ENCODE data around the gene GPR27.
A peak's percentile ranks its signal among the peaks of the same experiment; 100 is the strongest.

GPR27 gene, protein sequence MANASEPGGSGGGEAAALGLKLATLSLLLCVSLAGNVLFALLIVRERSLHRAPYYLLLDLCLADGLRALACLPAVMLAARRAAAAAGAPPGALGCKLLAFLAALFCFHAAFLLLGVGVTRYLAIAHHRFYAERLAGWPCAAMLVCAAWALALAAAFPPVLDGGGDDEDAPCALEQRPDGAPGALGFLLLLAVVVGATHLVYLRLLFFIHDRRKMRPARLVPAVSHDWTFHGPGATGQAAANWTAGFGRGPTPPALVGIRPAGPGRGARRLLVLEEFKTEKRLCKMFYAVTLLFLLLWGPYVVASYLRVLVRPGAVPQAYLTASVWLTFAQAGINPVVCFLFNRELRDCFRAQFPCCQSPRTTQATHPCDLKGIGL

DNA sequence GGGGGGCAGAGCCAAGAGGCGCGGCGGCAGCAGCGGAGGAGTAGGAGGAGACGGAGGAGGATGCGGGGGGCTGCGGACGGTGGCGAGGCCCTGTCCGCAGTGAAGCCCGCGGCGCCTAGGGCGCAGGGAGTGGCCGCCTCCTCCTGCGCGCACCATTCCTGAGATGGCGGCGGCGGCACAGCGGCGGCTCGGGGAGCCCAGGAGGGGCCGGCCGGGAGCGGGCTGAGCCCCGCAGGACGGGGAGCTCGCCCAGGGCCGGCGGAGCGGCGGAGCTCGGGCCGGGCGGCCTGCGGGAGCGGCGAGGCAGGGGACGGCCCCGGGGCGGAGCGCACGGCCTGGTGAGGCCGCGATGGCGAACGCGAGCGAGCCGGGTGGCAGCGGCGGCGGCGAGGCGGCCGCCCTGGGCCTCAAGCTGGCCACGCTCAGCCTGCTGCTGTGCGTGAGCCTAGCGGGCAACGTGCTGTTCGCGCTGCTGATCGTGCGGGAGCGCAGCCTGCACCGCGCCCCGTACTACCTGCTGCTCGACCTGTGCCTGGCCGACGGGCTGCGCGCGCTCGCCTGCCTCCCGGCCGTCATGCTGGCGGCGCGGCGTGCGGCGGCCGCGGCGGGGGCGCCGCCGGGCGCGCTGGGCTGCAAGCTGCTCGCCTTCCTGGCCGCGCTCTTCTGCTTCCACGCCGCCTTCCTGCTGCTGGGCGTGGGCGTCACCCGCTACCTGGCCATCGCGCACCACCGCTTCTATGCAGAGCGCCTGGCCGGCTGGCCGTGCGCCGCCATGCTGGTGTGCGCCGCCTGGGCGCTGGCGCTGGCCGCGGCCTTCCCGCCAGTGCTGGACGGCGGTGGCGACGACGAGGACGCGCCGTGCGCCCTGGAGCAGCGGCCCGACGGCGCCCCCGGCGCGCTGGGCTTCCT lies at the start of gene GPR27:
TSS of gene GPR27 (plus strand) at position 155 of the 909 bp plus-strand sequence. CDS start at position 350, 195 bp downstream.
- DNase-seq (ENCODE audit: low read depth, low spot score): no peak

DNA sequence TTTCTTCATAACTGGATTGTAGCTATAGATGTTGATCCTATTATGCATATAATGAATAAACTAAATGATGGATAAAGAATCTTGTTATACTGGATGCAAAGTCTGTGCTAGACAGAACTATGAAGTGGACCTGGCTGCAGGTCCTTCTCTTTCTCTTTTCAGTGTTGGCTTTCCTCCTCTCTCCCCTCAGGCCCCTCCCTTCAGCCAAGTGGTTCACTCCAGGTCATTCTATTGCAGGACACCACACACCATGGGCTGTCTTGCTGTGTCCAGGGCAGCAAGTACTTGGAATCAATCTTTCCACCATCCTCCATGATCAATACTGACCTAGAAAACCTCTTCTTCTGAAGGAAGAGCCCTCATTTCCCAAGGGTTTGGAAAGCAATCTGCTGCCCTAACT lies 48.7 kb upstream of the GPR27 start:
- Histone ChIP-seq H3K27ac (ENCODE audit: low read length) (no peak overlapping the region), H3K4me3 (ENCODE audit: low read length) (no peak overlapping the region), H3K4me1 (ENCODE audit: control insufficient read depth, insufficient read depth, low read length) (no peaks in the 10 kb centered on the region), H3K36me3 (ENCODE audit: control insufficient read depth, insufficient read depth, low read length) (no peaks in the 10 kb centered on the region), H3K27me3 (ENCODE audit: control insufficient read depth, insufficient read depth, low read length) (no peaks in the 10 kb centered on the region), H3K9me3 (ENCODE audit: control insufficient read depth, insufficient read depth, low read length) (no peaks in the 10 kb centered on the region)
- no peak for DNase-seq (ENCODE audit: low read depth, low spot score)

More for the DNA sequence above, at the start of gene GPR27:
- no peak within 1 kb of the TSS for H3K27ac ChIP-seq (ENCODE audit: low read length)
- peaks cover 6% of the 10 kb centered on the region; the same call in 1 of the 2 replicates for H3K4me1 ChIP-seq (ENCODE audit: control insufficient read depth, insufficient read depth, low read length)
- peaks cover 23% of the 10 kb centered on the region for H3K27me3 ChIP-seq (ENCODE audit: control insufficient read depth, insufficient read depth, low read length)
- no peaks in the 10 kb centered on the region for H3K36me3 ChIP-seq (ENCODE audit: control insufficient read depth, insufficient read depth, low read length)
- H3K9me3 ChIP-seq (ENCODE audit: control insufficient read depth, insufficient read depth, low read length): no peaks in the 10 kb centered on the region
- H3K4me3 ChIP-seq (ENCODE audit: low read length): peak within 1 kb of the TSS; percentile 72; the same call in 1 of the 2 replicates
- no CpG with 5 or more reads among the region's 131 CpGs for WGBS (ENCODE audit: insufficient coverage, insufficient read length)

DNA sequence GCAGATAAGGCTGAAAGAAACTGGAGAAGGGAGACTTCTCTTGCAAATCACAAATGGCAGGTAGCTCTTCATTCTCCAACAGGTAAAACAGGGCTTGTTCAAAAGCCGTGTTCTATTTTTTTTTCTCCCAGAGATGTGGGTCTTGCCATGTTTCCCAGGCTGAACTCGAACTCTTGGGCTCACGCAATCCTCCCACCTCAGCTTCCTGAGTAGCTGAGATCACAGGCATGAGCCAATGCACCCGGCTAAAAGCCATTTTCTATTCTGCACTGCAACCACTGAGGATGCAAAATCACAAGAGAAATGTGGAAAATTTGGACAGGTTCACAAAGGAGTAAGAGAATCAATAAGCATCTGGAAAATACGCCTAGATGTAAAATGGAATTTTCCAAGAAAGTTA lies 48.0 kb upstream of the GPR27 start:
- DNase-seq (ENCODE audit: low read depth, low spot score): no peak
- Histone ChIP-seq H3K4me3 (ENCODE audit: low read length) (no peak overlapping the region), H3K36me3 (ENCODE audit: control insufficient read depth, insufficient read depth, low read length) (no peaks in the 10 kb centered on the region), H3K4me1 (ENCODE audit: control insufficient read depth, insufficient read depth, low read length) (no peaks in the 10 kb centered on the region), H3K9me3 (ENCODE audit: control insufficient read depth, insufficient read depth, low read length) (no peaks in the 10 kb centered on the region), H3K27me3 (ENCODE audit: control insufficient read depth, insufficient read depth, low read length) (no peaks in the 10 kb centered on the region), H3K27ac (ENCODE audit: low read length) (no peak overlapping the region)
- no CpG with 5 or more reads among the region's 5 CpGs for WGBS (ENCODE audit: insufficient coverage, insufficient read length)

DNA sequence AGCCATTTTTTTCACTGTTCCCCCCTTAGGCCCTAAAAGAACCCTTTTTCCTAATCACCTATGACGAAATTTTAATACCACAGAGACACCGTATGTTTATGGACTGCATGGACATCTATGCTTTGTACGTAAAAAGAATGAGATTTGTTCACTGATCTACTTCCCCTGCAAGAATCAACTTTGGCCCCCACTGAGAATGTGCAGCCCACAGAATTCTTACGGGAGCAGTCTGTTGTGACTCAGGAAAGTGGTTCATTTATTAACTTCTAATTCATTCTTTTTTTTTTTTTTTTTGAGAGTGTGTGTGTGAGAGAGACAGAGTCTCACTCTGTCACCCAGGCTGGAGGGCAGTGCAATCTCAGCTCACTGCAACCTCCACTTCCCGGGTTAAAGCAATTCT lies 46.1 kb upstream of the GPR27 start:
- H3K4me1 ChIP-seq (ENCODE audit: control insufficient read depth, insufficient read depth, low read length): no peaks in the 10 kb centered on the region
- no peak for DNase-seq (ENCODE audit: low read depth, low spot score)
- no peaks in the 10 kb centered on the region for H3K36me3 ChIP-seq (ENCODE audit: control insufficient read depth, insufficient read depth, low read length)
- no CpG with 5 or more reads among the region's 5 CpGs for WGBS (ENCODE audit: insufficient coverage, insufficient read length)
- no peak overlapping the region for H3K4me3 ChIP-seq (ENCODE audit: low read length)
- no peaks in the 10 kb centered on the region for H3K27me3 ChIP-seq (ENCODE audit: control insufficient read depth, insufficient read depth, low read length)
- no peak overlapping the region for H3K27ac ChIP-seq (ENCODE audit: low read length)
- H3K9me3 ChIP-seq (ENCODE audit: control insufficient read depth, insufficient read depth, low read length): no peaks in the 10 kb centered on the region

DNA sequence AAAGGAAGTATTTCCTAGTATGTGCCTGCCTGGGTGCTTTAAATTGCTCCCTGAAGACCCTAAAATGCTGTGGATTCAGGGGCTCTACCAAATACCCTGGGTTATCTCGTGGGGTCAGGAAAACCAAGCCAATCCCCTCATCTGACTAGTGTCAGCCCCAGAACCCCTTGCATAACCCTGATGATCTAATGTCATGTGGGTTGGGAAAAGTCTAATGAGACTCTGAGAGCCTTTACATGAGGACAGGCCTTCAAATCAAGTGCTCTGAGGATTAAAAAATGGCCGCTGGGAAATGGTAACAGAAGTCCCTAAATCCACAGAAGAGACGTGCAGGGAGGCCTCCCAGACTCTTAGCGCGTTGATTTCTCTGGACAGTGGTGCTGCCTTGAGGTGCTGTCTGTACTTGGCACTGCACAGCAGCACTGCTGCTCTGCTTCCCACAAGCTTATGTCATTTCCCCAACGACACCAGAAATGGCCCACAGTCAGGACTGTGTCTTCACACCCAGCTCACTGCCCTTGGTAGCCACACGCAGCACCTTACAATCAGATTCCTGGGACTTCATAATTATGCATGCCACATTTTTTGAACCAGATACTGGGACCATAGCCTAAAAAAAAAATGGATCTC lies 45.1 kb upstream of the GPR27 start:
- no peak for DNase-seq (ENCODE audit: low read depth, low spot score)
- H3K4me3 ChIP-seq (ENCODE audit: low read length): no peak overlapping the region
- H3K27me3 ChIP-seq (ENCODE audit: control insufficient read depth, insufficient read depth, low read length): no peaks in the 10 kb centered on the region
- WGBS (ENCODE audit: insufficient coverage, insufficient read length): no CpG with 5 or more reads among the region's 7 CpGs
- no peaks in the 10 kb centered on the region for H3K4me1 ChIP-seq (ENCODE audit: control insufficient read depth, insufficient read depth, low read length)
- no peaks in the 10 kb centered on the region for H3K9me3 ChIP-seq (ENCODE audit: control insufficient read depth, insufficient read depth, low read length)
- no peaks in the 10 kb centered on the region for H3K36me3 ChIP-seq (ENCODE audit: control insufficient read depth, insufficient read depth, low read length)
- no peak overlapping the region for H3K27ac ChIP-seq (ENCODE audit: low read length)

DNA sequence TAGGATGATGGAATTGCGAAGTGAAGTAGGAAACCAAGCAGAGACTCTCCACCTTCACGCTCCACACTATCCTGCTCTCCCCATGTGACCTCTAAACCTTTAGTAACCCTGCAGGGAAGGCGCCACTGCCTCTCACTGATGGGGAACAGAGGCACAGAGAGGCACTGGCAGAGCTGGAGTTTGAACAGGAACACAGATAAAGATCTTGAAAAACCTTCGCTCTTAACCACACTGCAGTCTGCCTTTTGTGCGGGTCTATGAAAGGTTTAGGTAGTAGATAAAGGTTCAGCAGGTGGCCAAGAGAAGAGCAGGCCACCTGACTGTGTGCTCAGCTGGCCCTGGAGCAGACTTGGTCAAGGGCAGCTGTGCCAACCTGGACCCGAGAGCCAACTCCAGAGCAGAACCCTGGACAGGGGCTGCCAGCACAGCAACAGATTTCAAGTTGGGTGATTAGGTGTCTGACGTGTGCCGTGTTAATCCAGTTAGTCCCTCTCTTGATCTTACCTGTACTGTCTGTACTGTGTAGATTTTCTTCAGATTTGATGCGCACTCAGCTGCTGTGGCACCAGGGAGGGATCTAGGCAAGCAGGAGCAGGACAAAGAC lies 43.6 kb upstream of the GPR27 start:
- Histone ChIP-seq H3K36me3 (ENCODE audit: control insufficient read depth, insufficient read depth, low read length) (no peaks in the 10 kb centered on the region), H3K9me3 (ENCODE audit: control insufficient read depth, insufficient read depth, low read length) (no peaks in the 10 kb centered on the region), H3K4me1 (ENCODE audit: control insufficient read depth, insufficient read depth, low read length) (no peaks in the 10 kb centered on the region), H3K27me3 (ENCODE audit: control insufficient read depth, insufficient read depth, low read length) (no peaks in the 10 kb centered on the region), H3K4me3 (ENCODE audit: low read length) (no peak overlapping the region), H3K27ac (ENCODE audit: low read length) (no peak overlapping the region)
- no CpG with 5 or more reads among the region's 9 CpGs for WGBS (ENCODE audit: insufficient coverage, insufficient read length)
- DNase-seq (ENCODE audit: low read depth, low spot score): no peak

DNA sequence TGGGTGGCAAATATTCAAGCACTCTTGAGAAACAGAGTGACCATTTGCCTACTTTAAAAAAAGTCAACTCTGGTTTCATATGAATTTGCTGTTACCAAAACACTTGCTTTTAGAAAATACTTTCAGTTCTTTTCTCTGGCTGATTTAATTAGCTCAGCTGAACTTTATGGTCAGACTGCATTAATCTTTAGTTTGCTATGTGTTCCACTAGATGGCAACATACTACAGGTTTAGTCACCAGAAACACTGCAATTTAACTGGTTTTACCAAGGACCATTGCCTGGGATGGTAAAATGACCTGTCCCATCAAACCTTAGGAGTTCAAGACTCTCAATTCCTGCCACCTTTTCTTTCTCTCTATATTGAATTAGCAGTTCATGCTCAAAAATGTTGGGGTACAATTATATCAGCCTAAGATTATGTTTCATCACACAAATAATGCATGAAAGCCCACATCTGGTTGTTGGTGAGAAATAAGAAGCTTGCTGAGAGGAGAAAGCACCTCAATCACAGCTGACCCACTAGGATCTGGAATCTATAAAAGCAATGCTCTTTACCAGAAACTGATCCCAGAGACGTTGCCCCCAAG lies 42.7 kb upstream of the GPR27 start:
- H3K9me3 ChIP-seq (ENCODE audit: control insufficient read depth, insufficient read depth, low read length): no peaks in the 10 kb centered on the region
- no peak overlapping the region for H3K27ac ChIP-seq (ENCODE audit: low read length)
- H3K4me1 ChIP-seq (ENCODE audit: control insufficient read depth, insufficient read depth, low read length): no peaks in the 10 kb centered on the region
- no peaks in the 10 kb centered on the region for H3K36me3 ChIP-seq (ENCODE audit: control insufficient read depth, insufficient read depth, low read length)
- no peak overlapping the region for H3K4me3 ChIP-seq (ENCODE audit: low read length)
- no peak for DNase-seq (ENCODE audit: low read depth, low spot score)
- no peaks in the 10 kb centered on the region for H3K27me3 ChIP-seq (ENCODE audit: control insufficient read depth, insufficient read depth, low read length)
- WGBS (ENCODE audit: insufficient coverage, insufficient read length): no CpG with 5 or more reads among the region's 1 CpG

DNA sequence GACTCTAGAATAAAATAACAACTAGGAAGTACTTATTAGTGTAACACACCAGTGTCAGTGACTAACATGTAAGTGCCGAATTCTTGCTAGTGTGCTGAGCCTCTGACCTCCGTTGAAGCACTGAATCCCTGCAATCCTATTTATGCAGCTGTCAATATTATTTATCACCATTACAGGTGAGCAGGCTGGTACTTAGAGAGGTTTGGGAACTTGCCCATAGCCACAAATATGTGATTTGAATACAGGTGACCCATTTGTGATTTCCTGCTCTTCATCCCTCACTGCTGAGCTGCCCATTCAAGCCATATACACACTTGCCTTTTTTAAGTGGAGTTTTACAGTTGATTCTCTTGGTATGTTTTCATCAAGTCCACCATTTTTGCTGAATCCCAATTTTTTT lies 40.6 kb upstream of the GPR27 start:
- H3K4me1 ChIP-seq (ENCODE audit: control insufficient read depth, insufficient read depth, low read length): no peaks in the 10 kb centered on the region
- no peaks in the 10 kb centered on the region for H3K27me3 ChIP-seq (ENCODE audit: control insufficient read depth, insufficient read depth, low read length)
- H3K27ac ChIP-seq (ENCODE audit: low read length): no peak overlapping the region
- WGBS (ENCODE audit: insufficient coverage, insufficient read length): no CpG with 5 or more reads among the region's 2 CpGs
- no peaks in the 10 kb centered on the region for H3K36me3 ChIP-seq (ENCODE audit: control insufficient read depth, insufficient read depth, low read length)
- no peak for DNase-seq (ENCODE audit: low read depth, low spot score)
- no peaks in the 10 kb centered on the region for H3K9me3 ChIP-seq (ENCODE audit: control insufficient read depth, insufficient read depth, low read length)
- no peak overlapping the region for H3K4me3 ChIP-seq (ENCODE audit: low read length)

DNA sequence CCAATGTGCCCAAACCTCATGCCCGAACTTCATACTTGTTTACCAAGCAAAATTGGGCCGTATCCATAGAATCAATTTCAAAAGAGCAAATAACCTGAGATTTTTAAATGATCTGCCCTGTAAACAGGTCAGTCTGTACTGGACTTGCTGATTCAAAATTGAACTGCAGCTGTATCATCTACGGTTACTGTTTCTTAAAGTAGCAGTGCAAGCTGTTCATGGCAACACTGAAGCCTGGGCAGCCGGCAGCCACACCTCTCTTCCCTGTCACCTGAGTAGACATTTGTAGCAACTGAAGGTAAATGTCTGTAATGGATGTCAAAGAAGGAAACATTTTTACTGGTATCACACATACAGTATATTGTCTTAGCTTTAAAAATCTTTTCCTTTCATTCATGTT lies 39.1 kb upstream of the GPR27 start:
- Histone ChIP-seq H3K4me1 (ENCODE audit: control insufficient read depth, insufficient read depth, low read length) (no peaks in the 10 kb centered on the region), H3K27ac (ENCODE audit: low read length) (no peak overlapping the region), H3K9me3 (ENCODE audit: control insufficient read depth, insufficient read depth, low read length) (no peaks in the 10 kb centered on the region), H3K4me3 (ENCODE audit: low read length) (no peak overlapping the region), H3K27me3 (ENCODE audit: control insufficient read depth, insufficient read depth, low read length) (no peaks in the 10 kb centered on the region), H3K36me3 (ENCODE audit: control insufficient read depth, insufficient read depth, low read length) (no peaks in the 10 kb centered on the region)
- no peak for DNase-seq (ENCODE audit: low read depth, low spot score)
- no CpG with 5 or more reads among the region's 4 CpGs for WGBS (ENCODE audit: insufficient coverage, insufficient read length)

DNA sequence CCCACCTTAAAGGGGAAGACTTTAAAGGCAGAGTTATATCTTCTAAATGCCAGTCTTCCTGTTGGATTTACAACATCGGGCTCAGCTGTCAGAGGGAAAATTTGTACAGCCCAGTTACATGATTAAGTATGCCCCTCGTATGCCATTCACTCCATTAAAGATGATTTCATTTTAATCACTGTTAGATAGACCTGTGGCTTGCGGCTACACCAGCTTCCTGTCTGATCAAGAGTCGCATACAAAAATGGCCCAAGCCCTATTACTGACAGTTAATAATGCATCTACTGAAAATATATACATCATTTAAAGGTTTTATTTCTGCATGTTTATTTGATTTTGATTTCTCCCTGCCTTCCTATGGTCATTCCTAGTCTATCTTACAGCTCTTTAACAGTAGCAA lies 35.6 kb upstream of the GPR27 start:
- Histone ChIP-seq H3K36me3 (ENCODE audit: control insufficient read depth, insufficient read depth, low read length) (no peaks in the 10 kb centered on the region), H3K4me1 (ENCODE audit: control insufficient read depth, insufficient read depth, low read length) (no peaks in the 10 kb centered on the region), H3K4me3 (ENCODE audit: low read length) (no peak overlapping the region), H3K27me3 (ENCODE audit: control insufficient read depth, insufficient read depth, low read length) (no peaks in the 10 kb centered on the region), H3K27ac (ENCODE audit: low read length) (no peak overlapping the region), H3K9me3 (ENCODE audit: control insufficient read depth, insufficient read depth, low read length) (no peaks in the 10 kb centered on the region)
- WGBS (ENCODE audit: insufficient coverage, insufficient read length): no CpG with 5 or more reads among the region's 4 CpGs
- DNase-seq (ENCODE audit: low read depth, low spot score): no peak

Measured in iPS DF 6.9 (cell line).